Posterior cingulate gyrus (tissue), 11 donors: Measurements from ENCODE around the gene AKT2.
A peak's percentile ranks its signal among the peaks of the same experiment; 100 is the strongest.
"Not testable (repeated sequence)": the region's sequence is repeated elsewhere in the genome, so short reads cannot be mapped to it uniquely, and the experiment has no call there.

Source experiments
- DNase-seq, 10 donors: peaks; one replicate each; pipeline versions ENCODE4 v3.0.0 to v3.0.0-alpha.2; 2020 to 2021; ENCODE audit warnings: mixed read lengths in 3 of 10
- intact Hi-C: fragments of 100-400 bp; cut with DNase I; formaldehyde crosslinking; loops from one replicate; pipeline ENCODE4 v1.15.1; 2023

Gene AKT2

GRCh38 chr19:40228863-40229262, 56.3 kb downstream of the AKT2 start:
- no peak for DNase-seq
- intact Hi-C loops: no loop called here

DNA sequence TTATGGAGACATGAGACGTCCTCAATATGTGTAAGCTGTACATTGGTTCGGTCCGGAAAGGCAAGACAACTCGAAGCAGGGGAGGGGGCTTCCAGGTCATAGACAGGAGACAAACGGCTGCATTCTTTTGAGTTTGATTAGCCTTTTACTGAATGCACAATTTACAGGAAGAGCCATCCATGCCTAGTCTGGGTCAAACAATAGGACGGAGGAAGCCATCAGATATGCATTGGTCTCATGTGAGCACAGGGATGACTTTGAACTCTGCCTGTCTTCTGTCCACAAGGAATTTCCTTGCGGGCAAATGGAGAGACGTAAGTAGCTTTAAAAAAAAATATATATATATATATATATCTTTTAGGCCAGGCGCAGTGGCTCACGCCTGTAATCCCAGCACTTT, 56.8 kb downstream of the AKT2 start:
- intact Hi-C loops: no loop called here
- no peak for DNase-seq

DNA sequence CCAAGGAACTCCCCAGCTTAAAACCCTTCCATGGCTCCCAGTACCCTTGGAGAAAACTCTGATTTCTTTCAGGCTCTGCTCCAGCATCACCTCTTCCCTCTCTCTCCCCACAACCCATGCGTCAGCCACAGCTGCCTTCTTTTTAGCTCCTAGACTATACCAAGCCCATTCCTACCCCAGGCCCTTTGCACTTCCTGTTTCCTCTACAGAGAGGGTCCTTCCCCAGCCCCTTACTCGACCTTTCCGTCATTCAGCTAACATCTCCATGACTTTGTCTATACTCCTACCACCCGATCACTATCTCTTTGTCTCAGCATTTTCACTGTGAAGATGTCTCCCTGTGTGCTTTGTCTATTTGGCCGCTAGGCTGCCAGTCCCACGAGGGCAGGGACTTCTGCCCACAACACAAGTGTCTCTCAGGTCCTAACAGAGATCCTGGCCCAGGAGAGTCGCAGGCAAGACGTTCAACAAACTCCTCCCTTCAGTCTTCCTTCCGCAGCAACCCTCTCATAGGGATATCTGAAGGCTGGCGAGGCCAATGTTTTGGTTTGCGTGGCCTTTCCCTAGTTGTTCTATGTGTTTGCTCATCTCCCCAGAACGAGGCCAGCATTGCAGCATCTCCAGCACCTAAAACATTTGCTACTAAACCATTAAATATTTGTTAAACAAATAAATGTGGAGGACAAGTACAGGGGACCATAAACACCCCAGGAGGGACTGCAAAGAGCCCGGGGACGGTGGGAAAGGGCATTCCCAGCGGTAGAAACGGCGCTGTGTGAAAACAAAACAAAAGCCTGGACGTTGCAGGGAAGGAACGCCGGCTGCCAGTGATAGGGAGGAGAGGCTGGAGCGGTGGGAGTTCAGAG, 59.5 kb downstream of the AKT2 start:
- no peak for DNase-seq
- intact Hi-C loops: no loop called here

DNA sequence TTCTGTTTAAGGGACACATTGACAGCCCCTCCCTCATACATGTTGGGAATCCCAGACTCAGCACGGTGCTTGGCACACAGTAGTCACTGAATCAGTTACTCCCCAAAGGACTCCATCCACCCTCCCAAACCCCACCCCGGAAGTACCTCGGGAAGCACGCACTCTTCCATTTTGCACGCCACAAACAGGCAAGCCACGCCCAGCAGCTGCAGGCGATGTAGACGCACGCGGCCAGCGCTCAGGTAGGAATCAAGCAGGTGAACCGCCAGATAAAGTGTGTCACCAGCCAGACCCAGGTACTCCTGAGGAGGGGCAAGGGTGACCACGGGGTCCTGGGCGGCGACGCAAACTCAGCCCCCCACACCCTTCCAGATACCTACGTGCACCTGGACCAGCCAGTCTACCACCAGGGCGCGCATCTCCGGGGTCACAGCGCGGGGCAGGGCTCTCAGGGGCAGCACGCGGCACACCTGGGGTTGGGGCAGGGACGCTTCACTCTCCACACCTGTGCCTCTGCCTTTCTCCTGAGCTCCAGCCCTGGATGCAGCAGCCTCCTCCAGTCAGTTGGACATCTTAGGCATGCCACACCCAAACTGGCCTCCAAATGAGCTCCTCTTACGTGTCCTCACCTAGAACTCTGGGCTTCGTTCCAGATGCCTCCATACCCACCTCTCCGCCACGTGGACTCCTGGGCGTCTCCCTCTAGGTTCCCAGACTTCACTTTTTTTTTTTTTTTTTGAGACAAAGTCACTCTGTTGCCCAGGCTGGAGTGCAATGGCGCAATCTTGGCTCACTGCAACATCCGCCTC, 60.6 kb downstream of the AKT2 start:
- peak in 2 of 10 donors; percentile 66 to 83 for DNase-seq
- intact Hi-C loops: loop anchor here (5.0 kb wide), 1 partner anchor 377 kb away; the partner anchor contains the start of gene FBL

DNA sequence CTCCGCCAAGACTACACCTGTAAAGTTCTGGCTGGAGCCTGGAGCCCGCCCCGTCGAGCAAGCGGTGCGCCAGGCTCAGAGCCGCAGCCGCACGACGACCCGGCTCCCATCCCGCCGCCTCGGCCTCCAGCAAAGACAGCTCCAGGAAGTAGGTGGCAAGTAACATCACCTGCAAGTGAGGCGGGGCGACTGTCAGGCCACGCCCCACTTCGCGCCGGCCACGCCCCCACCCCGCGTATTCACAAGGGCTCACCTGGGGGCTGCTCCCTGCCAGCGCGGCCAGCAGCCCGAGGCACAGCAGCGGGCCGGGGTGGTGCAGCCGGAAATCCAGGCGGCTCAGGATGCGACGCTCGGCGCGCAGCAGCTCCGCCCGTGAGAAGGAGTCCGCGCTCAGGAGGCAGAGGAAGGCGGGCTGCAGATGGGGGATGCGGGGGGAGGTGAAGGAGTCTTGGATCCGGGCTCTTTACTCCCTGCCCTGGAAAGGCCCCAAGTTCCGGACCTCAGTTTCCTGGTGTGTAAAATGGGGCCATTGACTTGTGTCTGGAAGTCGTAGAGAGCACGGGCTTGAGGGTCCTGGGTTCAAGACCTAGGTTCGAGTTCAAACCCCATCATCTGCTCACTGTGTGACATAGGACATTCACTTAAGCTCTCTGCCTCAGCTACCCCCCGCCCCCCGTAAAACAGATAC, 61.9 kb downstream of the AKT2 start:
- DNase-seq: no peak
- intact Hi-C loops: loop anchor here (5.0 kb wide), 1 partner anchor 376 kb away; the partner anchor contains the start of gene FBL

GRCh38 chr19:40221858-40222619, 63.1 kb downstream of the AKT2 start:
- intact Hi-C loops: loop anchor here (1.0 to 5.0 kb wide), 2 partner anchors 83 to 375 kb away; partner anchors contain the start of gene FBL
- DNase-seq: peak; percentile 69 to 96 (median 83)

GRCh38 chr19:40220674-40221073, 64.5 kb downstream of the AKT2 start:
- DNase-seq: no peak
- intact Hi-C loops: loop anchor here (5.0 kb wide), 1 partner anchor 373 kb away; the partner anchor contains the start of gene FBL

DNA sequence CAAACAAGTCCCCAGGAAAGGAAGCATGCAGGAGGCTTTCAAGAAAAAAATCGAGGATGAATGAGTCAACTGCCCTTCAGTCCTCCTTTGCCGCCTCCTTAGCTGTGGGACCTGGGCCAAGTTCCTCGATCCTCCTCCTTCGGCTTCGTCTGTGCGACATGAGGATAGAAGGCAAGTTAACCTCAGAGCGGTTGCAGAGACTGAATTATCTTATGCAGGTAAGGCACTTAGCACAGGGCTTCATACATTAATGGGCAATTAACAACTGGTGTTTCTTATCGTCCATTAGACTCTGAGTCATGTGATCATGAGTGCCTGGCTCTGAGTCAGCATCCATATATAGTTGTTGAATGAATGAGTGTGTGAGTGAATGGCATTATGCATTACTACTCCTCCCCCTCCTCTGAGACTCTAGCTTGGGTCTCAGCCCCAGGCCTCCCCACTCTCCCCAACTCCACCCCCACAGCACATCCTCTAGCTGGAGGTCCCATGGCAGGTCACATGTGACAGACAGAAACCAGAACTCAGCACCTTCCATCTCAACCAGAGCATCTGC, 65.3 kb downstream of the AKT2 start:
- intact Hi-C loops: loop anchor here (2.0 to 5.0 kb wide), 2 partner anchors 29 to 372 kb away; partner anchors contain the start of genes FBL and MAP3K10
- DNase-seq: peak in 1 of 10 donors; percentile 84

DNA sequence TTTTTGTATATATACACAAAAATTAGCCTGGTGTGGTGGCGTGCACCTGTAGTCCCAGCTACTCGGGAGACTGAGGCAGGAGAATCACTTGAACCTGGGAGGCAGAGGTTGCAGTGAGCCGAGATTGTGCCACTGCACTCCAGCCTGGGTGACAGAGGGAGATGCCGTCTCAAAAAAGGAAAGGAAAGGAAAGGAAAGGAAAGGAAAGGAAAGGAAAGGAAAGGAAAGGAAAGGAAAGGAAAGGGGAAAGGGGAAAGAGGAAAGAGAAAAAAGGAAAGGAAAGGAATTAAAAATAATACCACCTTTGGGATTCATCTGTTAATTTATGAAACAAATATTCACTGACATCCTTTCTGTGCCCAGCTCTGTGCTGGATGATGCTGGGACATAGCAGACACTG, 66.1 kb downstream of the AKT2 start:
- DNase-seq: not testable (repeated sequence)
- intact Hi-C loops: loop anchor here (2.0 kb wide), 1 partner anchor 28 kb away; the partner anchor contains the start of gene MAP3K10

DNA sequence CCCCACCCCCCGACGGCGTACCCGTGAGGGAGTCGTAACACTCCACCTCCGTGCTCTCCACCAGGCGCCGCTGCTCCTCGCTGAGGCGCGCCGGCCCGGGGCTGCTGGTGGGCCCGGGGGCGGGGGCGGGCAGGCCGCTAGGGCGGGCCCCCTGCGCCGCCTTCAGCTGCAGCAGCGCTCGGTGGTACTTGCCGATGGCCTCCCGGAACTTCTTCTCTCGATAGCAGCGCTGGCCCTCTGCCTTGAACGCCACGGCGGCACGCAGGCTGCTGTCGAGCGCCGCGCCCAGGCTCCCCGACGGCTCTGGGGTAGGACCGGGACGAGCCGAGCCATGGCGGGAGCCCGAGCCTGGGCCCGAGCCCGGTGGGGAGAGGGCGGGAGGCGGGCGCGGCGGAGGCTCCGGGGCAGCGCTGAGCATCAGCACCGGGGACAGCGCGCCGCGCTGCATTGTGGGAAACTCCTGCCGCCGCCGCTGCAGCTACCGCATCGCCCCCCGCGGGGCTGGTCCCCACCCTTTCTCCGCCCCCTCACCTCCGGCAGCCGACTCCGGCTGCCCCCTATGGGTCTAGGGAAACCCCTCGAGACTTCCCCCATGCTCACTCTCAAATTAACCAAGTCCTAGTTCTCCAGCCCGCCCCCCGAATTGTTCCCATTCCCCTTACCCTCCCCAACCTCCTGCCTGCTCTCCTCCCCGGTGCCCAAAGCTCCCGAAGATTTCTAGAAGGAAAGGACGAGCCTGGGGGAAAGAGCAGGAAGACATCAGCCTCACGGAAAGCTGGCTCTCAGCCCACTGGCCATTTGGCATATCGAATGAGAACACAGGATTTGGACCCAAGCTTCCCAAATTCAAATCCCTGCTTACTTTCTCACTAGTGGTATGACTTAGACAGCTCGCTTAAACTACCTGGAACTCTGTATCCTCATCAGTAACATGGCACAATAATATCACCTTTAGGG, 66.9 kb downstream of the AKT2 start, which contains the start of gene TTC9B:
TSS of gene TTC9B (minus strand) at position 451 of the 957 bp plus-strand sequence. CDS start at position 448, 3 bp downstream.
- intact Hi-C loops: loop anchor here (2.0 kb wide), 1 partner anchor 27 kb away; the partner anchor contains the start of gene MAP3K10
- DNase-seq: peak; percentile 52 to 95 (median 70)

GRCh38 chr19:40217027-40217810, 67.9 kb downstream of the AKT2 start:
- peak in 2 of 10 donors; percentile 83 to 88 for DNase-seq
- intact Hi-C loops: no loop called here

DNA sequence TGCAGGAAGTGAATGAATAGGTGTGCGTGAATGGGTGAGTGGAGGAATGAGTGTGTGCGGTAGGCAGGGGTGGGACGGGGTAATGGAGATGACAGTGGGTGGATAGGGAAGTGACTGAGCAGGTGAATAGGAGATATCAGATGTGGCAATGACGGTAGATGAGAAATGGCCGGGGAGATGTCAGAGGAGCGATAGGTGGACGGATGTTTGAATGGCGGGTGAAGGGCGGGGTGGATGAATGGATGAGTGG, 68.4 kb downstream of the AKT2 start:
- DNase-seq: no peak
- intact Hi-C loops: no loop called here

- DNase-seq: peak in 1 of 10 donors; percentile 82
- intact Hi-C loops: no loop called here
These were observed 69.0 kb downstream of the AKT2 start for GRCh38 chr19:40216013-40216776.

- intact Hi-C loops: no loop called here
- peak in 1 of 10 donors; percentile 83 for DNase-seq
These were observed 70.2 kb downstream of the AKT2 start for GRCh38 chr19:40214936-40215335.

- no peak for DNase-seq
- intact Hi-C loops: no loop called here
These were observed 71.1 kb downstream of the AKT2 start for GRCh38 chr19:40213882-40214570.

DNA sequence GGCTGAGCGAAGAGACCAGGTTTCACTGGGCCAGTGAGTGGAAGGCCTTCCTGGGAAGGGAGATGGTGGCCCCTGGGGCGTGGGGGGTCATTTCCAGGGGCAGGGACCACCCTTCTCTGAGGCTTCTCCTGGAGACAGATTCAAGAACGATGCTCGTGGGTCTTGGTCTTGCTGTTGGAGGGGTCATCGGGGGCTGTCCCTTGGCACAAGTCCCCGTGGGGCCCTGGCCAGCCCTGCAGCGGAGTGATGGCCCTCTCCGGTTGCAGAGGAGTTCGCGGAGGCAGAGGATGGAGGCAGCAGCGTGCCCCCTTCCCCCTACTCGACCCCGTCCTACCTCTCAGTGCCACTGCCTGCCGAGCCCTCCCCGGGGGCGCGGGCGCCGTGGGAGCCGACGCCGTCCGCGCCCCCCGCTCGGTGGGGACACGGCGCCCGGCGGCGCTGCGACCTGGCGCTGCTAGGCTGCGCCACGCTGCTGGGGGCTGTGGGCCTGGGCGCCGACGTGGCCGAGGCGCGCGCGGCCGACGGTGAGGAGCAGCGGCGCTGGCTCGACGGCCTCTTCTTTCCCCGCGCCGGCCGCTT, 71.8 kb downstream of the AKT2 start:
- intact Hi-C loops: no loop called here
- DNase-seq: no peak
